Neural progenitor cell (in vitro differentiated cells): ENCODE data around the gene TCF4.

Source experiments
- CTCF ChIP-seq: fragments of 200-600 bp; sonication (generic); IDR thresholded peaks from 2 replicates; pipeline ENCODE4 v1.5.1; 2017; ENCODE audit warnings: antibody characterized with exemption, mild to moderate bottlenecking
- EZH2 ChIP-seq: fragments of 200-600 bp; sonication (generic); IDR thresholded peaks from 2 replicates; pipeline ENCODE4 v1.6.1; 2017; ENCODE audit warnings: antibody characterized with exemption, mild to moderate bottlenecking, moderate library complexity
- EZH2phosphoT487 ChIP-seq: fragments of 200-600 bp; sonication (generic); IDR thresholded peaks from 2 replicates; pipeline ENCODE4 v1.6.1; 2017; ENCODE audit warnings: antibody characterized with exemption

- TF ChIP-seq CTCF (no peak), EZH2 (no peak), EZH2phosphoT487 (no peak)
These were observed 232.8 kb downstream of the TCF4 start for GRCh38 chr18:55355223-55355622.
